Measurements from ENCODE around the gene GTF3C2.
"Not testable (repeated sequence)": the region's sequence is repeated elsewhere in the genome, so short reads cannot be mapped to it uniquely, and the experiment has no call there.

GTF3C2 gene

GRCh38 chr2:27373567-27373966, 17.0 kb upstream of the GTF3C2 start:
- no peak for DNase-seq (ENCODE audit: low read depth in 2 of 2)

- no peak for DNase-seq (ENCODE audit: low read depth in 2 of 2)
Measured at GRCh38 chr2:27372937-27373336, 16.4 kb upstream of the GTF3C2 start.

DNA sequence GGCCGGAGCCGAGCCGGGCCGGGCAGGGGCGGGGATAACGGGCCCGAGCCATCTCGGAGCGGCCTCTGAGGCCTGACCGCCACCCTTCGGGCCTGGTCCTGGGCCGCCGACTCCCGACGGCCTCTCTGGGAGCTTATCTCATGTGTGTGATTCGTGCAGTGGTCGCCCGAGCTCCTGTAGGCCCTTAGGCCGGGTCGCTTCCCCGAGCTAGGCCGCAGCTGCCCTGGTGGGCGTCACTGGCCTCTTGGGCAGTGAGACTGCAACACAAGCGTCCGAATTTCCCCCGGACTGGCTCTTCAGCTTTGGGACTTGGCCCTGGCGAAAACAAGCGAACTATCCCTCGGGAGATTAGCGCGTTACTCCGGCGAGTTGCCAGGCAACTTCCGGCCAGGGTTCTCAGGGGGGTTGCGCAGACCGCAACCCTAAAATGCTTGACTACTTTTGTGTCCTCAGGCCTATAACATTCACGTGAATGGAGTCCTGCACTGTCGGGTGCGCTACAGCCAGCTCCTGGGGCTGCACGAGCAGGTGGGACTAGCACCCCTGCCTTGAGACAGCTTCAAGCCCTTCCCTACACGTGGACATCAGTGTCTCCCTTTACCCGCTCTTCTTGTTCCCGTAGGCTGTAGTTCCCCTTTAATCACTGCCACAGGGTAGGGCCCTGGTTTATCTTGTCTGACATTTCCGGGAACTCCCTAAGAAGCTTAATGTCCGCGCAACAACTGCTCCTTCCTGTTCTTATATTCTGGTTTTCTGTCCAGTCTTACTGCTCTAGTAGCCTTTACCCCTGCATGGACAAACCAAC, 14.5 kb upstream of the GTF3C2 start:
- no peak for DNase-seq (ENCODE audit: low read depth in 2 of 2)

DNA sequence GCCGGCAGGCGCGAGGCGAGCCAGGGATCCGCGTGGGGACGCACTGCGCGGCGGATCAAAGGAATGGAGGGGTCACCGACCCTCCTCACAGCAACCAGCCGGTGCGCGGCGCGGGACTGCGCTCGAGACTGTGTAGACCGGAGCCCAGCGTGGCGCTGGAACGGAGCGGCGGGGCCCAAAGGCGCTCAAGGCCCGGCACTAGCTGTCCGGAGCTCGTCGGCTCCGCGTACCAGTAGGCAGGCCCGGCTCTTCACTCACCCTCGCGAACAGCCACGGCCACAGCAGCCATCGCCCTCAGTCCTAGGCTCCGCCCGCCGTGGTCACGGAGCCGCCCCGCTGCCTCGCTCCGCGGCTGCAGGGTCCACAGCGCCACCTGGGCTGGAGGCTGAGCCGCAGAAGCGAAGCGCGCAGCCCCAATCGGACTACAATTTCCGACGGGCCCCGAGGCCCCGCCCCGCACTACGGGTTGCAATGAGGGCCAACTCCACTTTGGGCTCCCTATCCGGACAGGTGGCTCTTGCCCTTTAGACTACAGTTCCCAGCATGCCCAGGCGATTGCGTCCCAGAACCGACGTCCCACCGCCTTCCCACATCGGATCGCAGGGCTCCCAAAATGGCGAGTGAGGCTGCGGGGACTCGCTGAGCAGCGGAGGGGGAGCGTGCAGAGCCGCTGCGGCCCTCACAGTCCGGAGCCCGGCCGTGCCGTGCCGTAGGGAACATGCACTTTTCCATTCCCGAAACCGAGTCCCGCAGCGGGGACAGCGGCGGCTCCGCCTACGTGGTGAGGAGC, 13.7 kb upstream of the GTF3C2 start, which contains the start of the genes EIF2B4 and SNX17:
EIF2B4 (minus strand) TSS at position 313 of the 790 bp plus-strand sequence; CDS start at position 289, 24 bp downstream.
SNX17 (plus strand) TSS at position 591 of the 790 bp plus-strand sequence; CDS start at position 719, 128 bp downstream.
- DNase-seq (ENCODE audit: low read depth in 2 of 2) = peak; percentile 97

GRCh38 chr2:27369471-27370025, 13.0 kb upstream of the GTF3C2 start:
- no peak for DNase-seq (ENCODE audit: low read depth in 2 of 2)

DNA sequence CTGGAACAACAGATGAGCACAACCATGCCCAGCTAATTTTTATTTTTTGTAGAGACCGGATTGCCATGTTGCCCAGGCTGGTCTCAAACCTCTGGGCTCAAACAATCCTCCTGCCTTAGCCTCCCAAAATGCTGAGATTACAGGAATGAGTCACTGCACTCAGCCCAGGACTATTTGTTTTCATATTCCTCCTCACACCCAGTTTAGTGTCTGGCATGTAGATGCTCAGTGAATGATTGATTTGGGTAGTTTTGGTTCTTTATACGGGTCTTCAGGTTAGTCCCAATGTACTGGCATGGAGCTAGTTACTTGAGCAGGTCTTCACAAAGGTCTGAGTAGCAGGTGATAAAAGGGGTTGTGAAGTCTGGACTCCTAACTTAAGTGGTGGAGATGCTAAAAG, 7.4 kb upstream of the GTF3C2 start:
- no peak for DNase-seq (ENCODE audit: low read depth in 2 of 2)

DNA sequence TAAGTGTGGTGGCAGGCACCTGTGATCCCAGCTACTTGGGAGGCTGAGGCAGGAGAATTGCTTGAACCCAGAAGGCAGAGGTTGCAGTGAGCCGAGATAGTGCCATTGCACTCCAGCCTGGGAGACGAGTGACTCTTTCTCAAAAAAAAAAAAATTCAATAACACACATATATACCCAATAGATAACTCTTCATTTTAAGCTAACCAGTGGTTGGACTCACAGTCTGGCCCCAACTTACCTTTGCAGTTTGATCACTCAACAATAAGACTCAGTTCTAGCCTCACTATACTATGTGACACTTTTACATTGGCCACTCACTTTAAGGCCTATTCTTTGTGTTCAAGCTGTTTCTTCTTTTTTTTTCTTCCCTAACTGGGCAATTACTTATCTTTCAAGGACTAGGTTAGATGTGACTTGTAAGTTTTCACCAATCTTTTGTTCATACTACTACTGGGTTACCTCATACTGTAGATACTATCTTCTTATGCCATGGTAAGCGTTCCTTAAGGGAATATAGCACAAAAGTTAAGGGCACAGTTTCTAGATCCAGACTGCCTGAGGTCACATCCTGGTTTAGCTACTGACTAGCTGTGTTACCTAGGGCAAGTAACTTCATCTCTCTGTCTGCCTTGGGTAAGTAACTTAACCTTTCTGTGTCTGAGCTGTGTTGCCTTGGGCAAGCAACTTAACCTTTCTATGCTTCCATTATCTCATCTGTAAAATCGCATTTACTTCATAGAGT, 6.3 kb upstream of the GTF3C2 start:
- DNase-seq (ENCODE audit: low read depth in 2 of 2) = no peak

DNA sequence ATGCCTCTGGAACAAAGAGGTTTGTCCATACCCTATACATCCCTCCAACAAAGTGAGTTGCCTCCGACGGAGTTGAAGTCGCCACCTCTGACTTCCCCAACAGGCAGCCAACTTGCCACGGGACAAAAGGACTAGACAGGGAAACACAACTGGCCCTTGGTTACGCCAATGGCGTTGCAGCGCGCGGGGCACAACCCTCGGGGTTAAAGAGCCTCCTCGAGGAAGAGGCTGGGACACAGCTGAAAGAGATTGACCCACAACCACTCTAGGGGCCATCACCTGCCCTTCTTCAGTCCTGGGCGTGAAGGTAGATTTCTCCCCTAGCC, 545 bp downstream of the GTF3C2 start:
- no peak for DNase-seq (ENCODE audit: low read depth in 2 of 2)

GRCh38 chr2:27354597-27354927, 2.0 kb downstream of the GTF3C2 start:
- DNase-seq (ENCODE audit: low read depth in 2 of 2) = no peak

DNA sequence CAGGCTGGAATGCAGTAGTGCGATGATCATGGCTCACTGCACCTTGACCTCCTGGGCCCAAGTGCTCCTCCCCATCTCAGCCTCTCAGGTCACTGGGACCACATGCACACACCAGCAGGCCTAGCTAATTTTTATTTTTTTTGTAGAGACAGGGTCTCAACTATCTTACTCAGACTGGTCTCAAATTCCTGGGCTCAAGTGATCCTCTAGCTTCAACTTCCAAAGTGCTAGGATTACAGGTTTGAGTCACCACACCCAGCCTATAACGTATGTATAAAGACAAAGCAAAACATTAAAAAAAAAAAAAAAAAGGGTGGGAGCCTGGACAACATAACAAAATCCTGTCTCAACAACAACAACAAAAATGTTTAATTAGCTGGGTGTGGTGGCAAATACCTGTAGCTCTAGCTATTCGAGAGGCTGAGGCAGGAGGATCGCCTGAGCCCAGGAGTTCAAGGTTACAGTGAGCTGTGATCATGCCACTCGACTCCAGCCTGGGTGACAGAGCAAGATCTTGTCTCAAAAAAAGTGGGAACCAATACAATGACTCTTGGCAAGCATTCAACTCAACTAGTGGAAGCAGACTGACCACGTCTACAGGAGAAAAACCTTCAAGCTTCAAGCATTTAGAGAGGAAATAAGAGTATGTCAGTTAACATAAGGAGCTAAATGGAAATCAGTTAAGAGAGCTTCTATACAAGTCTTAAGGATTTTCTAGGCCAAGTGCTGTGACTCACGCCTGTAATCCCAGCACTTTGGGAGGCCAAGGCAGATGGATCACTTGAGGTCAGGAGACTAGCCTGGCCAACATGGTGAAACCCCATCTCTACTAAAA, 2.6 kb downstream of the GTF3C2 start:
- DNase-seq (ENCODE audit: low read depth in 2 of 2) = no peak

- not testable (repeated sequence) for DNase-seq (ENCODE audit: low read depth in 2 of 2)
Measured at GRCh38 chr2:27353386-27353761, 3.2 kb downstream of the GTF3C2 start.

GRCh38 chr2:27351802-27352598, 4.6 kb downstream of the GTF3C2 start:
- no peak for DNase-seq (ENCODE audit: low read depth in 2 of 2)

GRCh38 chr2:27350106-27350693, 6.4 kb downstream of the GTF3C2 start:
- DNase-seq (ENCODE audit: low read depth in 2 of 2) = no peak

- no peak for DNase-seq (ENCODE audit: low read depth in 2 of 2)
Measured at GRCh38 chr2:27347641-27348040, 8.9 kb downstream of the GTF3C2 start.

DNA sequence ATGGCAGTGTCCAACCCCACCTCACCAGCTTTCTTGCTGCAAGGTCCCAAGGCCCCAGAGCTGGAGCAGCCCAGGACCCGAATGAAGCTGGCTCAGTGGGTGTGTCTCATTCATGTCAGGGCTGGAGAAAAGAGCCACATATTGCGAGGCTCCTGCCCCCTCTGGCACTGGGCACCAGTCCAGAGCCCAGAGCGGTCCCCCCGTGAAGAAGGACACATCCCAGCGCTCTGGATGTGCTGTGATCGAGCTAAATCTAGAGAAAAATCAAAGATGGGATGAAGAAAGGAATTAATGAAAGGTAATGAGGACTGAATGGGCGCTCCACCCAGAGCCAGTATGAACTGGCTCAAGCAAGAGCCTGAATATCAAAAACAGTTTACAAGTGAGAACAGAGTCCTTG, 20.4 kb downstream of the GTF3C2 start:
- DNase-seq (ENCODE audit: low read depth in 2 of 2) = no peak

GRCh38 chr2:27335311-27335710, 21.3 kb downstream of the GTF3C2 start:
- DNase-seq (ENCODE audit: low read depth in 2 of 2) = no peak

DNA sequence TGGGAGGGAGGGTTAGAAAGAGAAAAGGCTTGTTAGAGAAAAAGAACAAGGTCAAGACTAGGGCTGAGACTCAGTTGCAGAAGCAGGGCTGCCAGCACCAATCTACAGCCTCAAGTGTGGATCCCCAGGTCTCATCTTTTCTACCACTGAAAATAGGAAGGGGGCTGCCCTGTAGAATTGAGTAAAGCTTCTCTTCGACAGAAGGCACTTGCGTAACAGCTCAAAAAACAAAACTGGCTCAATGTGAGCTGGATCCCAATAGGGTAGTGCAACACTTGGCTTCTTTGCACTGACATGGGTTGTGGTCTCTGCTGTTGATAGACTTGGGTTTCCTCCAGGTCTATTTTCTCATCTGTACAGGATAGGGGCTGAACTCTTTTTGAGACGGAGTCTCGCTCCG, 31.8 kb downstream of the GTF3C2 start:
- DNase-seq (ENCODE audit: low read depth in 2 of 2) = no peak

DNA sequence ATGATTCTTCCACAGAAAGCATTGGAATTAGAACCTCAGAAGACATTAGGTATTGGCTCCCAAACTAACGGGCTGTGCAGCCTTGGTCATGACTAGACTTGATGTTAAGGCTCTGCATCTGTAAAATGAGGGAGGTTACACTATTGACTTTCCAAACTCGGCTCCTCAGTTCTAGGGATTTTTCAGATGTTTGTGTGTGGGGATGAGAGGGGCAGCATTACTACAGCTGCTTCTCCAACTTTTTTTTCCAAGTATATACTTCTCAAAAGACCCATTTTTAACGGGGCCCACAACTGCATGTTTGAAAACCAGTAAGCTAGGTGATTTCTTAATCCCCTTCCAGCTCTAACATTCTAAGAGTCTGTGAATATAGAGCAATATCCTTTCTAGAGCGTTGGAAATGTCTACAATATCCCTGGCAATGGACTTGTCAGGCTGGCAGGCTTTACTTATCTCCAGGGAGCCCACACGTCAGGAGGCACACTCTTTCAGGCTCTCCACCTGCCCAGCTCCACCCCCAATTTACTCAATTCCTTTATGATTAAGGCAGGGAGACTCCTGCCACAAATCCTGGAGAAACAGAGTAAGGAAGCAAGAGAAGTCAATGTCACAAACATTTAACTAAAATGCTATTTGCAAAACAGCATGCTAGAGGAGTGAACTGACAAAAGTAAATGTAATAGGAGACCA, 32.8 kb downstream of the GTF3C2 start:
- DNase-seq (ENCODE audit: low read depth in 2 of 2) = no peak

Measured in stimulated activated CD4-positive, alpha-beta T cell treated with anti-CD3 and anti-CD28 coated beads, Interleukin-1b, Interleukin-23, amount 100 ng/mL, for 1 hour (primary cell).